K562 treated with DMSO at 1 percent for 48 hours (cell line): ENCODE measurements around the gene PSORS1C1. TPM values are rescaled to one million over a fixed set of nuclear protein-coding genes. Genes with fewer than 3 reads are reported as not detected.

Experiments
- total RNA-seq: library from RNA; unstranded; fragments of 300-600 nt; gene quantifications from 2 replicates; pipeline ENCODE4 v1.2.3, GENCODE V29; 2022; ENCODE audit warnings: low replicate concordance; ENCODE audit errors: extremely low read depth

The PSORS1C1 gene
- total RNA-seq, result not detected in 2 replicates

GRCh38 chr6:31114541-31114878 lies at the start of gene PSORS1C1:
Gene PSORS1C1 (plus strand): TSS chr6:31114800. CDS start chr6:31129633, 14,833 bp downstream.

GRCh38 chr6:31112478-31112877 lies 2.1 kb upstream of the PSORS1C1 start, which contains the start of gene C6orf15:
Gene C6orf15 (minus strand): TSS chr6:31112575. CDS start chr6:31112555, 20 bp downstream.

GRCh38 chr6:31120151-31120915 lies 5.7 kb downstream of the PSORS1C1 start, which contains the start of gene CDSN:
Gene CDSN (minus strand): TSS chr6:31120446. CDS start chr6:31120419, 27 bp downstream.

GRCh38 chr6:31138982-31139381 lies 24.4 kb downstream of the PSORS1C1 start, which contains the start of gene PSORS1C2:
Gene PSORS1C2 (minus strand): TSS chr6:31139066. CDS start chr6:31139026, 40 bp downstream.

GRCh38 chr6:31157513-31158139 lies 43.0 kb downstream of the PSORS1C1 start, which contains the start of gene CCHCR1:
Gene CCHCR1 (minus strand): TSS chr6:31157802. CDS start chr6:31157600, 202 bp downstream.

GRCh38 chr6:31158140-31158862 lies 43.7 kb downstream of the PSORS1C1 start, which contains the start of gene TCF19:
Gene TCF19 (plus strand): TSS chr6:31158589. CDS start chr6:31159470, 881 bp downstream.

GRCh38 chr6:31170600-31170881 lies 55.9 kb downstream of the PSORS1C1 start, which contains the start of gene POU5F1:
Gene POU5F1 (minus strand): TSS chr6:31170682. CDS start chr6:31170620, 62 bp downstream.

Other genes starting within 250 kb of the PSORS1C1 start
- gene DDR1, start 230.3 kb upstream of the PSORS1C1 start, total RNA-seq, result not detected in 2 replicates
- gene GTF2H4, start 206.6 kb upstream of the PSORS1C1 start, total RNA-seq, result not detected in 2 replicates
- gene VARS2, start 200.6 kb upstream of the PSORS1C1 start, total RNA-seq, result 1,268 TPM in 1 of 2 replicates, not detected in the other
- gene SFTA2, start 182.6 kb upstream of the PSORS1C1 start, total RNA-seq, result not detected in 2 replicates
- gene MUCL3, start 173.8 kb upstream of the PSORS1C1 start, total RNA-seq, result not detected in 2 replicates
- not detected in 2 replicates for gene MUC21, start 131.1 kb upstream of the PSORS1C1 start, total RNA-seq
- gene MUC22, start 104.3 kb upstream of the PSORS1C1 start, total RNA-seq, result not detected in 2 replicates
- not detected in 2 replicates for gene C6orf15, start 2.2 kb upstream of the PSORS1C1 start, total RNA-seq
- not detected in 2 replicates for gene CDSN, start 5.6 kb downstream of the PSORS1C1 start, total RNA-seq
- gene PSORS1C2, start 24.3 kb downstream of the PSORS1C1 start, total RNA-seq, result not detected in 2 replicates
- not detected in 2 replicates for gene CCHCR1, start 43.0 kb downstream of the PSORS1C1 start, total RNA-seq
- not detected in 2 replicates for gene TCF19, start 43.8 kb downstream of the PSORS1C1 start, total RNA-seq
- gene POU5F1, start 55.9 kb downstream of the PSORS1C1 start, total RNA-seq, result not detected in 2 replicates
- not detected in 2 replicates for gene HLA-C, start 157.3 kb downstream of the PSORS1C1 start, total RNA-seq
- gene HLA-B, start 242.4 kb downstream of the PSORS1C1 start, total RNA-seq, result not detected in 2 replicates